Measurements from ENCODE around the gene SOS1.

DNA sequence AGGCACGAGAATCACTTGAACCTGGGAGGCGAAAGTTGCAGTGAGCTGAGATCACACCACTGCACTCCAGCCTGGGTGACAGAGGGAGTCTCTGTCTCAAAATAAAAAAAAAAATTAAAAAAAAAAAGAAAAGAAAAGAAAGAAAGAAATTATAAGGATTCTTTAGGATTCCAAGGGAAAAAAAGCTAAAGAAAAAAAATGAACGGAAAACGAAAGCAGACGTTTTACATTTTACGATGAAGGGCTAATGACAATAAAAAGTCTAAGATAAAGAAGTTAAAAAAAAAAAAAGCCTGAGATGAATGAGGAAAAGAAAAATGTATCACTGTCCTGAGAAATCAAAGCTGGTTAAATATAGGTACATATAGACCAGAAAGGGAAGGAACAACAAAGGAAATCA, 58.5 kb downstream of the SOS1 start:
- no peak for TF ChIP-seq EZH2 (IDR thresholded peaks at IDR 0.05; ENCODE audit: insufficient read depth, poor library complexity, severe bottlenecking)
- no peak for TF ChIP-seq EZH2phosphoT487 (IDR thresholded peaks at IDR 0.05; ENCODE audit: insufficient read depth, low read depth)

Measured in GM23248 (cell line).